Common myeloid progenitor, CD34-positive (primary cell): ENCODE data around the gene IFI16.
A peak's percentile ranks its signal among the peaks of the same experiment; 100 is the strongest.
"Not testable (repeated sequence)": the region's sequence is repeated elsewhere in the genome, so short reads cannot be mapped to it uniquely, and the experiment has no call there.

Experiments used
- CTCF ChIA-PET: fragments of 350-600 bp; sonication (Branson Sonifier 250); formaldehyde crosslinking; loops from one replicate; lab custom pipeline; 2021; ENCODE audit warnings: antibody characterized with exemption; lab: Charles Lee
- POLR2A ChIA-PET: fragments of 350-600 bp; sonication (Branson Sonifier 250); formaldehyde crosslinking; loops from one replicate; lab custom pipeline; 2021; ENCODE audit warnings: antibody characterized with exemption; lab: Charles Lee
- DNase-seq, 3 donors: peaks; one replicate each; pipeline versions ENCODE4 v3.0.0 to v3.0.0-alpha.2; 2013
- H3K27ac ChIP-seq, 2 experiments: 1 replicate in 1 of 2; 2 replicates in 1 of 2; pipeline ENCODE4 v1.7.0; 2013; ENCODE audit warnings: inconsistent platforms in 2 of 2, low read length in 2 of 2, mild to moderate bottlenecking in 2 of 2, low read depth in 1 of 2, moderate library complexity in 1 of 2; ENCODE audit not compliant: severe bottlenecking in 2 of 2, insufficient read depth in 1 of 2, poor library complexity in 1 of 2
- H3K27me3 ChIP-seq, 5 experiments: replicated peaks in 2 of 5; 1 replicate in 3 of 5; 2 replicates in 2 of 5; pipeline versions ENCODE4 v1.6.1 to v1.7.0; 2013; ENCODE audit warnings: low read length in 4 of 5, mild to moderate bottlenecking in 2 of 5, moderate library complexity in 2 of 5, inconsistent platforms in 1 of 5; ENCODE audit not compliant: insufficient read depth in 5 of 5, control insufficient read depth in 4 of 5
- H3K36me3 ChIP-seq, 4 experiments: 1 replicate in 2 of 4; 2 replicates in 2 of 4; pipeline versions ENCODE4 v1.6.1 to v1.7.0; 2013; ENCODE audit warnings: low read length in 3 of 4, control low read depth in 1 of 4, mild to moderate bottlenecking in 1 of 4; ENCODE audit not compliant: control insufficient read depth in 4 of 4, insufficient read depth in 4 of 4
- H3K4me1 ChIP-seq, 4 experiments: 1 replicate in 3 of 4; 2 replicates in 1 of 4; pipeline versions ENCODE4 v1.6.1 to v1.7.1; 2013; ENCODE audit warnings: low read length in 3 of 4, mild to moderate bottlenecking in 3 of 4, control low read depth in 1 of 4, inconsistent platforms in 1 of 4, moderate library complexity in 1 of 4; ENCODE audit not compliant: control insufficient read depth in 4 of 4, insufficient read depth in 4 of 4; ENCODE audit errors: control extremely low read depth in 1 of 4
- H3K4me3 ChIP-seq, 7 experiments: 1 replicate in 4 of 7; 2 replicates in 3 of 7; pipeline versions ENCODE4 v1.5.1 to v1.7.0; 2013; ENCODE audit warnings: mild to moderate bottlenecking in 7 of 7, low read length in 6 of 7, moderate library complexity in 6 of 7, inconsistent platforms in 2 of 7, low read depth in 2 of 7, control low read depth in 1 of 7; ENCODE audit not compliant: insufficient read depth in 4 of 7, control insufficient read depth in 1 of 7; ENCODE audit errors: extremely low read depth in 1 of 7
- H3K9me3 ChIP-seq, 5 experiments: 1 replicate in 4 of 5; 2 replicates in 1 of 5; pipeline versions ENCODE4 v1.6.1 to v1.7.1; 2013; ENCODE audit warnings: low read length in 4 of 5, mild to moderate bottlenecking in 2 of 5, inconsistent platforms in 1 of 5, low read depth in 1 of 5, moderate library complexity in 1 of 5; ENCODE audit not compliant: control insufficient read depth in 4 of 5, insufficient read depth in 2 of 5; ENCODE audit errors: control extremely low read depth in 1 of 5
- WGBS: methylation state at CpG from one replicate; pipeline ENCODE4 v1.1.5; 2013; ENCODE audit not compliant: insufficient coverage; 5-methylcytosine and 5-hydroxymethylcytosine counted together

The IFI16 gene

GRCh38 chr1:159025043-159025442, 15.3 kb downstream of the IFI16 start:
- ChIA-PET CTCF (no interaction called here), POLR2A (interaction anchor here (0.6 kb wide), 1 partner anchor 377 kb away, joined by 3 read pairs; no protein-coding TSS in a partner anchor)
- Histone ChIP-seq H3K9me3 (peaks cover 0 to 6% (median 3%) of the 10 kb centered on the region in 5 experiments), H3K27ac (no peak overlapping the region), H3K4me3 (no peak overlapping the region), H3K27me3 (no peaks in the 10 kb centered on the region), H3K4me1 (peaks cover 0 to 4% (median 2%) of the 10 kb centered on the region in 4 experiments), H3K36me3 (peaks cover 20 to 64% (median 36%) of the 10 kb centered on the region in 4 experiments)
- whole genome bisulfite sequencing: 100% methylated on average over 4 of the region's 7 CpGs
- DNase-seq: no peak

- H3K27me3 ChIP-seq, H3K4me3 ChIP-seq, H3K27ac ChIP-seq, POLR2A ChIA-PET, CTCF ChIA-PET, H3K9me3 ChIP-seq, H3K4me1 ChIP-seq: not testable (repeated sequence)
- peak in 1 of 3 donors; percentile 9 for DNase-seq
- peaks cover 16 to 66% (median 40%) of the 10 kb centered on the region in 4 experiments for H3K36me3 ChIP-seq
- WGBS: no CpG with 5 or more reads among the region's 2 CpGs
Observed at GRCh38 chr1:159026841-159027240, 17.1 kb downstream of the IFI16 start.

GRCh38 chr1:159030311-159030710, 20.6 kb downstream of the IFI16 start:
- Histone ChIP-seq H3K4me1 (peaks cover 0 to 5% (median 2%) of the 10 kb centered on the region in 4 experiments), H3K4me3 (no peak overlapping the region), H3K9me3 (peaks cover 0 to 6% (median 3%) of the 10 kb centered on the region in 5 experiments), H3K27ac (no peak overlapping the region), H3K36me3 (peaks cover 17 to 77% (median 49%) of the 10 kb centered on the region in 4 experiments), H3K27me3 (no peaks in the 10 kb centered on the region)
- WGBS: 100% methylated on average over 1 of the region's 1 CpG
- ChIA-PET POLR2A (no interaction called here), CTCF (interaction anchor here (0.8 to 2.2 kb wide), 2 partner anchors 10 to 31 kb away, joined by 3 to 7 read pairs; no protein-coding TSS in a partner anchor)
- peak in 2 of 3 donors; percentile 38 to 39 for DNase-seq

- CTCF ChIA-PET: interaction anchor here (0.8 to 2.2 kb wide), 2 partner anchors 9 to 31 kb away, joined by 3 to 7 read pairs; no protein-coding TSS in a partner anchor
Observed at GRCh38 chr1:159030877-159031447, 21.3 kb downstream of the IFI16 start.

DNA sequence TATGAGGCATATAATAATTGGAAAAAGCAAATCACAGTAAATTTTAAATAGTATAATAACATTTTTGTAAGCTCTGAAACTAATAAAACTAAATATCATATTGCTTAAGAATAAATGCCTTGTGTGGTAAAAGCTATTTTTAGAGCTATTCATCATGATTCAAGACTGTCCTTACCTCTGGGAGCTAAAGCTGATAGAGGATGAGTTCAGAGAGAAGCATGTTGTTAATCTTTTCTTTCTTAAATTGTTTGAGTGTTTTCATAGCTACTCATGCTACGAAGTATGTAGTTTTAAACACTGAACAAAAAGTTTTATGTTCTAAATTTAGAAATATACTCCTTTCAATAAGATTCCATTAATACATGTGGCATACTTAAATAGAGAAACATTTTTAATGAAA, 30.5 kb downstream of the IFI16 start:
- Histone ChIP-seq H3K36me3 (peaks cover 17 to 77% (median 49%) of the 10 kb centered on the region in 4 experiments), H3K4me1 (no peaks in the 10 kb centered on the region), H3K27ac (no peak overlapping the region), H3K4me3 (no peak overlapping the region), H3K9me3 (no peaks in the 10 kb centered on the region), H3K27me3 (no peaks in the 10 kb centered on the region)
- ChIA-PET CTCF (interaction anchor here (2.4 kb wide), 1 partner anchor 10 kb away, joined by 7 read pairs; no protein-coding TSS in a partner anchor), POLR2A (no interaction called here)
- DNase-seq: no peak
- WGBS: no CpG with 5 or more reads among the region's 1 CpG

More at GRCh38 chr1:159030877-159031447, 21.3 kb downstream of the IFI16 start:
- POLR2A ChIA-PET: no interaction called here
- H3K4me1 ChIP-seq: peaks cover 0 to 5% (median 2%) of the 10 kb centered on the region in 4 experiments
- no peaks in the 10 kb centered on the region for H3K27me3 ChIP-seq
- H3K36me3 ChIP-seq: peaks cover 17 to 78% (median 52%) of the 10 kb centered on the region in 4 experiments
- peaks cover 0 to 6% (median 3%) of the 10 kb centered on the region in 5 experiments for H3K9me3 ChIP-seq
- DNase-seq: no peak
- H3K27ac ChIP-seq: no peak overlapping the region
- no peak overlapping the region for H3K4me3 ChIP-seq
- 92% methylated on average over 3 of the region's 3 CpGs for WGBS

DNA sequence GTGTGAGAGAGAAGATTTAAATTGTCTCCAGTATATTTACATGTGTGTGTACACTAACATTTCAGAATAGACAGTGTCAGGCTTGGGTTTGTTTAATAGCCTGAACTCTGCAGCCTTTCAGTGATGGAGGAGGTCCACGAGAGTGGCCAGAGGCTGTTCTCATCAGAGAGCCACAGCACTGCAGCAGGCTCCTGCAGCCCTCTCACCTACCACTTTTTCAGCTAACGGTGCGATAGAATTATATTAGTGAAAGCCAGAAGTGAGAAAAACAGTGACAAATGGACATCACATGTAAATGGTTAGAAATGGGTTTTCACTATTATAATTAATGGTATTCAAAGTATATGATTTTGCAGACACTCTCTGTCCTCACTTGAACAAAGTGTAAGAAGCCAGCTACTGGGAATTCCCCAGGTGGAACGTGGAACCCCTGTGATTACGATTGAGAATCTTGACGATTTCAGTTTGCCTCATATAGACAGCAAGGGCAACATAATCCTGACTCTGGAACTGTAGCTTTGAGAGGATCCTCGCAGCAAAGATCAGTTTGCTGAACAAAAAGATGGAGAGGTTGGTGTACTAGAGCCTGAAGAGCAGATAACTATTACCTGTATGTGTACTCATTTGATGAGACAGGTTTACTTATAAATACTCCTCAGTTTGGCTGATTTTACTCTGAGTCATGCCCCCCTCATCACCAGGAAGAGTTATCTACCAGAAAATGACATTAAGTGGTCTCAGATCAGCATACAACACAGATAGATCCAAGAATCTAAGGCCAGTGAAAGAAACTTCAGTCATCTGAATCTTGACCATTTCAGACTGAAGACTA, 31.4 kb downstream of the IFI16 start:
- DNase-seq: no peak
- no peak overlapping the region for H3K27ac ChIP-seq
- ChIA-PET CTCF (interaction anchor here (2.4 kb wide), 1 partner anchor 11 kb away, joined by 7 read pairs; no protein-coding TSS in a partner anchor), POLR2A (no interaction called here)
- no peaks in the 10 kb centered on the region for H3K4me1 ChIP-seq
- no peak overlapping the region for H3K4me3 ChIP-seq
- no peaks in the 10 kb centered on the region for H3K27me3 ChIP-seq
- peaks cover 14 to 77% (median 46%) of the 10 kb centered on the region in 4 experiments for H3K36me3 ChIP-seq
- H3K9me3 ChIP-seq: no peaks in the 10 kb centered on the region
- 100% methylated on average over 4 of the region's 7 CpGs for WGBS
